Hepatocyte (in vitro differentiated cells): ENCODE results near the gene IL11RA.

Source experiments
- EZH2 ChIP-seq: fragments of 200-600 bp; sonication (generic); IDR thresholded peaks from 2 replicates; pipeline ENCODE4 v1.6.1; 2016; ENCODE audit warnings: antibody characterized with exemption, mild to moderate bottlenecking, borderline replicate concordance
- EZH2phosphoT487 ChIP-seq: fragments of 200-600 bp; sonication (generic); IDR thresholded peaks from one replicate; pipeline ENCODE4 v1.6.1; 2018; ENCODE audit warnings: antibody characterized with exemption, mild to moderate bottlenecking, low read depth, moderate library complexity; ENCODE audit not compliant: unreplicated experiment, severe bottlenecking
- TF ChIP-seq, protein P1 (sequence below): fragments of 200-600 bp; sonication (generic); IDR thresholded peaks from 2 replicates; pipeline ENCODE4 v1.5.1; 2016; ENCODE audit warnings: antibody characterized with exemption, mild to moderate bottlenecking; ENCODE audit not compliant: poor library complexity

DNA sequence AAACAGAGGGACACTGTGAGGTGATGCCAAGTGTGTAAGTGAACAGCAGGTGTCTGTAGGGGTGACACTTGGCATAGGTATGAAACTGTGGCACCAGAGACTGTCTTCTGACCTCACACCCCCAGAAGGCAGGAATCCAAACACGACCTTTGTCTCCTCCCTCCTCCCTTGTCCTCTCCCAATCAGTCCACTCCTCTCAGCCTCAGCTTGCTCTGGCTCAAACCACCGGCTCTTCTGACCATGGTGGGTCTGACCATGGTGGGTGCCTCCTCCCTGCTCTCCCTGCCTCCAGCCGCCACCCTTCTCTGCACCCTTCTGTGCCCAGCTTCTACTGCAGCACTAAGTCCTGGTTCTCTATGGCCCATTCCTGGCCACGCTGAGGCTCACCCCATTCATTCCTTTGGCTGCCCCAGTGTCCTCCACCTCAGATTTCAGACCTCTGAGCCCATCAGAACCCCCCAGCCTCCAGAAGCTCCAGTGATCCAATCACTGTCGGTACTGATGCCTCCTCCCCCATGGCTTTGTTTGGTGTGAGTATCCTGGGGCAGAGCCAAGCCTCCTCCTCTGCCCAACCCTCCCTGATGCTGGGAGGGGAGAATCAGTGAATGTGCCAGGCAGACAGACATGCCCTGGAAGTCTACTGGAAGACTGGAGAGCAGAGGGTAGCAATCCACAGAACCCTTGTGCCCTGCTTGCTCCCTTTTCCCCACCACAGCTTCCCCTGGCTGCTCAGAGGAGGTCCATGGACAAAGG is 21.4 kb upstream of the IL11RA start:
- TF ChIP-seq, protein P1, sequence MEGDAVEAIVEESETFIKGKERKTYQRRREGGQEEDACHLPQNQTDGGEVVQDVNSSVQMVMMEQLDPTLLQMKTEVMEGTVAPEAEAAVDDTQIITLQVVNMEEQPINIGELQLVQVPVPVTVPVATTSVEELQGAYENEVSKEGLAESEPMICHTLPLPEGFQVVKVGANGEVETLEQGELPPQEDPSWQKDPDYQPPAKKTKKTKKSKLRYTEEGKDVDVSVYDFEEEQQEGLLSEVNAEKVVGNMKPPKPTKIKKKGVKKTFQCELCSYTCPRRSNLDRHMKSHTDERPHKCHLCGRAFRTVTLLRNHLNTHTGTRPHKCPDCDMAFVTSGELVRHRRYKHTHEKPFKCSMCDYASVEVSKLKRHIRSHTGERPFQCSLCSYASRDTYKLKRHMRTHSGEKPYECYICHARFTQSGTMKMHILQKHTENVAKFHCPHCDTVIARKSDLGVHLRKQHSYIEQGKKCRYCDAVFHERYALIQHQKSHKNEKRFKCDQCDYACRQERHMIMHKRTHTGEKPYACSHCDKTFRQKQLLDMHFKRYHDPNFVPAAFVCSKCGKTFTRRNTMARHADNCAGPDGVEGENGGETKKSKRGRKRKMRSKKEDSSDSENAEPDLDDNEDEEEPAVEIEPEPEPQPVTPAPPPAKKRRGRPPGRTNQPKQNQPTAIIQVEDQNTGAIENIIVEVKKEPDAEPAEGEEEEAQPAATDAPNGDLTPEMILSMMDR, result no peak
- TF ChIP-seq EZH2phosphoT487, result no peak
- TF ChIP-seq EZH2, result no peak
